GM08714 (cell line): Measurements from ENCODE around the gene SLC38A11.
"Not testable (repeated sequence)": the region's sequence is repeated elsewhere in the genome, so short reads cannot be mapped to it uniquely, and the experiment has no call there.

Experiments
- H3K4me3 ChIP-seq: fragments of 200-500 bp; sonication (Bioruptor generic); 2 replicates; pipeline ENCODE4 v1.5.1; 2014; ENCODE audit warnings: mild to moderate bottlenecking, low read length, inconsistent platforms
- ZNF274 ChIP-seq: IDR thresholded peaks from 2 replicates; pipeline ENCODE4 v1.6.1; 2012; ENCODE audit warnings: mild to moderate bottlenecking, low read depth, low read length

SLC38A11 gene, protein sequence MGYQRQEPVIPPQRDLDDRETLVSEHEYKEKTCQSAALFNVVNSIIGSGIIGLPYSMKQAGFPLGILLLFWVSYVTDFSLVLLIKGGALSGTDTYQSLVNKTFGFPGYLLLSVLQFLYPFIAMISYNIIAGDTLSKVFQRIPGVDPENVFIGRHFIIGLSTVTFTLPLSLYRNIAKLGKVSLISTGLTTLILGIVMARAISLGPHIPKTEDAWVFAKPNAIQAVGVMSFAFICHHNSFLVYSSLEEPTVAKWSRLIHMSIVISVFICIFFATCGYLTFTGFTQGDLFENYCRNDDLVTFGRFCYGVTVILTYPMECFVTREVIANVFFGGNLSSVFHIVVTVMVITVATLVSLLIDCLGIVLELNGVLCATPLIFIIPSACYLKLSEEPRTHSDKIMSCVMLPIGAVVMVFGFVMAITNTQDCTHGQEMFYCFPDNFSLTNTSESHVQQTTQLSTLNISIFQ

GRCh38 chr2:164954954-164955701, at the start of gene SLC38A11:
SLC38A11 (minus strand) TSS chr2:164955525; CDS start chr2:164955247, 278 bp downstream.
- TF ChIP-seq ZNF274 = no peak
- no peak within 1 kb of the TSS for H3K4me3 ChIP-seq

DNA sequence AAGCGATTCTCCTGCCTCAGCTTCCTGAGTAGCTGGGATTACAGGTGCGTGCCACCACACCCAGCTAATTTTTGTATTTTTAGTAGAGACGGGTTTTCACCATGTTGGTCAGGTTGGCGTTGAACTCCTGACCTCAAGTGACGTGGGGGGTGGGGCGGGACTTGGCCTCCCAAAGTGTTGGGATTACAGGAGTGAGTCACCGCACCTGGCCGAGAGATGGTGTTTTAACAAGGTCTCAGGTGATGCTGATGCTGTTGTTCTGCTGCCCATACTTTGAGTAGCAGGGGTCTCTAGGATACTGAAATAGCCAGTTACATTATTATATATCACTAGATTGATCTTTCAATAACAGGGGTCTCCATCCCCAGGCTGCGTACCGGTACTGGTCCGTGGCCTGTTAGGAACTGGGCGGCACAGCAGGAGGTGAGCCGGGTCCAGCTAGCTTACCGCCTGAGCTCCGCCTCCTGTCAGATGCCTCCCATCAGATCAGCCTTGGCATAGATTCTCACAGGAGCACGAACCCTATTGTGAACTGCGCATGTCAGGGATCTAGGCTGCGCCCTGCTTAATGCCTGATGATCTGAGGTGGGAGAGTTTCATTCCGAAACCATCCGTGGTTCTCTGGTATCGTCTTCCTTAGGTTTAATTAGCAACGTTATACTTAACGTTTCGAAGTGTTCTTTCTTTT, 48.3 kb upstream of the SLC38A11 start:
- H3K4me3 ChIP-seq = no peak overlapping the region
- TF ChIP-seq ZNF274 = no peak

GRCh38 chr2:165002638-165003037, 47.3 kb upstream of the SLC38A11 start:
- H3K4me3 ChIP-seq = no peak overlapping the region
- TF ChIP-seq ZNF274 = no peak

DNA sequence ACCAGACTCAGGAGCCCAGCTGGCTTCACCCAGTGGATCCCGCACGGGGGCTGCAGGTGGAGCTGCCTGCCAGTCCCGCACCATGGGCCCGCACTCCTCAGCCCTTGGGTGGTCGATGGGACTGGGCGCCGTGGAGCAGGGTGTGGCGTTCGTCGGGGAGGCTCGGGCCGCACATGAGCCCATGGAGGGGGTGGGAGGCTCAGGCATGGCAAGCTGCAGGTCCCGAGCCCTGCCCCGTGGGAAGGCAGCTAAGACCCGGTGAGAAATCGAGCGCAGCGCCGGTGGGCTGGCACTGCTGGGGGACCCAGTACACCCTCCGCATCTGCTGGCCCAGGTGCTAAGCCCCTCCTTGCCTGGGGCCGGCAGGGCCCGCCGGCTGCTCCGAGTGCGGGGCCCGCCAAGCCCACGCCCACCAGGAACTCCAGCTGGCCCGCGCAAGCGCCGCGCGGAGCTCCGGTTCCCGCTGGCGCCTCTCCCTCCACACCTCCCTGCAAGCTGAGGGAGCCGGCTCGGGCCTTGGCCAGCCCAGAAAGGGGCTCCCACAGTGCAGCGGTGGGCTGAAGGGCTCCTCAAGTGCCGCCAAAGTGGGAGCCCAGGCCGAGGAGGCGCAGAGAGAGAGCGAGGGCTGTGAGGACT, 39.5 kb upstream of the SLC38A11 start:
- H3K4me3 ChIP-seq = not testable (repeated sequence)

DNA sequence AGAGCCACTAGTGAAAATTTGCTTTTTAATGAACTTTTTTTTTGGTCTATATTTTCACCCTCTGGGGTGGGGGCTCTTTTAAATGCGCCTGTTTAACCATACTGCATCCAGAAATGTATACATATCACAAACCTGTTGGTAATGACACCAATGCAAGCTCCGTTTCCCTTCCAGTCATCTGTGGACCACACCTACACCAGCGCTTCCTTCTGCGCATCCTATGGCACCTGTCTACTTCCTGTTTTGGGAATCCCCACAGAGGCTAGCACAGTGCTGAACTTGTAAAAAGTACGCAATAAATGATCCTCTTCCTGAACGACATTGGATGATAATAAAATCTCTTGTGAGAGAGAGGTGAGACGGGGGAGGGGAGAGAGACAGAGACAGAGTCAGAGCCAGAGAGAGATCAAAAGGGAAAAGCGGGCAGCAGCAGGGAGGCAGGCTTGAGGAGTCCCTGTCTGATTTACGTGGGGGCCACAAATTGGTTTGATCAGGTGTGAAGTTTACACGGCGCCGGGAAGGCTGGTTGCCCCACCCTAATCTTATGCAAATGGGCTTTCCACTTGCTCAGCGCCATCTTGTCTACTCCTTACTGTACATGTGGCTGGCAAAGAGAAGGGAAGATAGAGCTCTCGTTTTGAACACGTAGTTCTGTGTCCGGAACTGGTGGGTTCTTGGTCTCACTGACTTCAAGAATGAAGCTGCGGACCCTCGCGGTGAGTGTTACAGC, 38.1 kb upstream of the SLC38A11 start:
- no peak overlapping the region for H3K4me3 ChIP-seq
- TF ChIP-seq ZNF274 = no peak

DNA sequence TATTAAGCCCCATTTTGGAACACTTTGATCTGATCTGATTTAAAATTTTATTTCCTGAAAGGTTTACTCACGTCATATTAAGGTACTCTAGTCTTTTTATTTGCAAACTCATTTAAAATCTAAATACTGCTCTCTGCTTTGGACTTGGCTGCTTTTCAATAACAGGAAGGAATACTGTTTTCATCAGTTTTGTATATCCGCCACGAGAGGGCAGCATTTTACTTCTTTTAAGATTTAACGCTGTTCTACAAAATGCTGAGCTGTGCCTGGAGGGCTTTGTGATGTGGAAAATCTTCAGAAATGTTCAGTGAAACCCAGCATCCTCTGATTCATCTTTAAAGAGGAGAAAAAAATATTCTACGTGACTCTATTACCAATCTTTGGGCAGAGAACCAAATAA, 37.5 kb upstream of the SLC38A11 start:
- no peak overlapping the region for H3K4me3 ChIP-seq
- no peak for TF ChIP-seq ZNF274

- H3K4me3 ChIP-seq = not testable (repeated sequence)
Observed at GRCh38 chr2:164992093-164992454, 36.7 kb upstream of the SLC38A11 start.

GRCh38 chr2:164991361-164992092, 36.2 kb upstream of the SLC38A11 start:
- H3K4me3 ChIP-seq = not testable (repeated sequence)

DNA sequence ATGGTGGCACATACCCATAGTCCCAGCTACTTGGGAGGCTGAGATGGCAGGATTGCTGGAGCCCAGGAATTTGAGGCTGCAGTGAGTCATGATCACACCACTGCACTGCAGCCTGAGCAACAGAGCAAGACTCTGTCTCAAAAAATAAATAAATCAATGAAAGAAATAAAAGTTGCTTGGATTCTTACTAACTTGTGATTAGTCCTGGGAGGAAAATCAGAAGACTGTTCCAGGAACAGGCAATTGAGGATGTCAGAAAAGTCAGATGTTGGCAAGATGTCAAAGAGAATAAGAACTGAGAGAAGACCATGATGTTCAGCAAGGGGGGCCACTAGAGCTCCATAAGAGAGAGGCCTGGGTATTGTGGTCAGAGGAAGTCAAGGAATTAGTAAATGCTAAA, 35.6 kb upstream of the SLC38A11 start:
- not testable (repeated sequence) for H3K4me3 ChIP-seq

DNA sequence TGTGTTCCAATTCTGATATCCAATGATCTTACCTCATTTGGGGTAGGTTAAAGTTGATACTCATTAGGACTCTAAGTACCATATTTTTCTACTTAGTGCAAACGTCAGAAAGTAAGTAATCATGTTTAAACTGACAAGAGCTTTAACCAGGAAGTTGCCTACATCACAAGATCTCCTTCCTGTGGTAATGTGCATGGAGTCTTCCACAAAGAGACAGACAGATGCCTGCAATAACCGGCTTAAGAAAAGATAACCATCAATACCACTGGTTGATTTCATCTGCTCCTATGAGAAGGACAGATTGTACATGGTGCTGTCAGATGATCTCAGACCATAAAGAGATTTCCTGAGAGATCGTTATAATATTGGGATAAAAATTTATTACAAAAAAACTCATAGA, 33.5 kb upstream of the SLC38A11 start:
- not testable (repeated sequence) for H3K4me3 ChIP-seq

GRCh38 chr2:164986027-164986426, 30.7 kb upstream of the SLC38A11 start:
- H3K4me3 ChIP-seq = not testable (repeated sequence)

GRCh38 chr2:164984428-164984827, 29.1 kb upstream of the SLC38A11 start:
- no peak for TF ChIP-seq ZNF274
- no peak overlapping the region for H3K4me3 ChIP-seq

DNA sequence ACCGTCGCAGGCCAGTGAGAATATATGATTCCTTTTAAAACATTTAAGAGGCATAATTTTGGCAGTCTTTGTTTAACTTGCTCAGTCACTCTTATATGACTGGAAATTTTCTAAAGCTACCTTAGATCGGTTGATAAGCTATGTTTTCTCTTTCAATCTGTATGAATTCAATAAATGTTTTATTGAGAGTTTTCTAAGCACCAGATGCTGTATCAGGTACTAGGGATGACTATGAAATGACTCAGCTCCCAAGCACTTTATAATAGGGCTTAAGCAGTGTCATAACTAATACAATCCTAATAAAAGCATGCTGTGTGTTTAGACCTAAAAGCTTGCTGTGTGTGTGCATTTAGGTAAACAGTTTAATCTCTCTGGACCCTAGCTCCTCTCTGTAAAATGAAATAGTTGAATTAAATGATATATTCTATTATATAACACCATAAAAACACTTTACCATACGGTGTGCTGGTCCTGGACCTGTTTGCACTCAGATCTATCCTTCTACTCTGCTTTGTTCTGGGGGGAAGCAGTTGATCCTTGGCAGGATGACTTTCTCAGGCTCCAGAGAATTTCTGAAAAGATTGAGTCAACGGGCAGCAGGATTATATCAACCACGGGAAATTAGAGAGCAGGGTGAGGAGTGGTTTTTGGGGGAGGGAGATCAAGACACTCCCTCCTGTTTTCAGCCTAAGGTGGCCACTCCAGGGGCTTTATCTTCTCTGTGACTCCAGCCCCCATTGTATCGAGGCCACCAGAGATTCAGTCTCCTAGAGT, 26.1 kb upstream of the SLC38A11 start:
- TF ChIP-seq ZNF274 = no peak
- H3K4me3 ChIP-seq = no peak overlapping the region

DNA sequence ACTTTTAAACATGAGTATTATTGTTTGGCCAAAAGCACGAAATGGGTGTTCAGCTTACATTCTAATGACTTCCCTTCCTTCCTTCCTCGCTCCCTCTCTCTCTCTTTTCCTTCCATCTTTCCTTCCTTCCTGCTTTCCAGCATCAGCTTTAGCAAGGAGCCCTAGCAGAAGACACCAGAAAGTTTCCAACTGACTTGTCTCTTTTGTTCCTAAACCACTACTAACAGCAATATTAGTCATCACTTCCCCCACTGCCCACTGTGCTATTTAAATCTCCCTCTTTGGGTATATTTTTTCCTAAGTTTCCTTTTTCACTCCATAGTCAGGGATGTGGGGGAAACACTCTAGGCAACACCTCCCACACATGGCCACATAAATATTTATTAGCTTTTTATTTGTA, 25.4 kb upstream of the SLC38A11 start:
- not testable (repeated sequence) for H3K4me3 ChIP-seq
